CD4-positive, alpha-beta T cell treated with Interleukin-15 for 4 hours (primary cell): ENCODE data around the gene SLC11A1.

Experiments used
- DNase-seq: peaks from one replicate; pipeline ENCODE4 v3.0.0-alpha.2; 2020; ENCODE audit warnings: low spot score

SLC11A1 gene

DNA sequence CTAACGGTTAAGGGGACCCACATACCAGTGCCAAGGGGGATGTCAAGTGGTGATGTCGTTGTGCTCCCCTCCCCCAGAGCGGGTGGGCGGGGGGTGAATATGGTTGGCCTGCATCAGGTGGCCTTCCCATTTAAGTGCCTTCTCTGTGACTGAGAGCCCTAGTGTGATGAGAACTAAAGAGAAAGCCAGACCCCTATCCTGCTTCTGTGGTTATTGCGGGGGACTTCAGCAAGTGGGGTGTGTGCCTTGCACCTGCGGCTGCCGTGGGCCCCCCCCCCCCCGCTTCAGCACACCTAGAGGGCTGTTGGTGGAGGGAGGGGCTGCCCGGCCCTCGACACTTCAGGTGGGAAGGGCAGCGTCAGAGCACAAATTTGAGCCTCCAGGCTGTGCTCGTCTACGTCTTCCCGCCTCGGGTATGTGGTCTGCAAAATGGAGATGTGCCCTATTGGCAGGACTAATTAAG is 23.7 kb downstream of the SLC11A1 start:
- DNase-seq, result peak; percentile 23

DNA sequence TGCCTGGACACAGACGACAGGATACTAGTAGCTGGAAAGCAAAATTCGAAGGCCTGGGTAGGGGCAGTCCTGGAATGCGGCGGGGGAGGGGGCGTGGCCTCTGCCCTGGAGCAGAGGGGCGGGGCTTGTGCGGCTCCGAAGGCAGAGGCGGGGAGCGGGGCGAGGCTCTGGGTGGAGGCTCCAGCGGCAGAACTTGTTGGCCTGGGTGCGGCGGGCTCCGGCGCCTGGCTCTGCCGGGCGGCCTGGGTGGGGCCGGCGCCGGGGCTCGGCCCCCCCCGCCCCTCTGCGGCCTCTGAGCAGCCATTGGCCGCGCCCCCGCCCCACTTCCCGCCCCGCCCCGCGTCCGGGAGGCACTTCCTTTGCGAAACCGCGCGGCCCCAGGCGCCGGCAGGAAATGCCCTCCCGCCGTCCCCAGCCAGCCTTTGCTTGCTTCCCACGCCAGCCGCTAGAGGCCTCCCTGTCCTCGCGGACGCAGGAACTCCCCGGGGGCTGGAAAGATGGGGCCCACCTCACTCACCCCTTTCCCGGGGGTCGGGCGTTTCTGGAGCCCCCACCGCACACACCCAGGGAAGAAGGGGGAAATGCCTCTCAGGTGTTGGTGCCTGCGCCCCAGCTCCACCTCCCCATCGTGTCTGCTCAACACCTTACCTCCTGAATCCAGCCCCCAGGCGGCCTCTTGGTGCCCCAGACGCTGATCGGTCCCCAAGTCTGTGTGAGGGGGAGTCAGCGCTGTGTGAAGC is 24.3 kb downstream of the SLC11A1 start:
- DNase-seq, result peak; percentile 95

DNA sequence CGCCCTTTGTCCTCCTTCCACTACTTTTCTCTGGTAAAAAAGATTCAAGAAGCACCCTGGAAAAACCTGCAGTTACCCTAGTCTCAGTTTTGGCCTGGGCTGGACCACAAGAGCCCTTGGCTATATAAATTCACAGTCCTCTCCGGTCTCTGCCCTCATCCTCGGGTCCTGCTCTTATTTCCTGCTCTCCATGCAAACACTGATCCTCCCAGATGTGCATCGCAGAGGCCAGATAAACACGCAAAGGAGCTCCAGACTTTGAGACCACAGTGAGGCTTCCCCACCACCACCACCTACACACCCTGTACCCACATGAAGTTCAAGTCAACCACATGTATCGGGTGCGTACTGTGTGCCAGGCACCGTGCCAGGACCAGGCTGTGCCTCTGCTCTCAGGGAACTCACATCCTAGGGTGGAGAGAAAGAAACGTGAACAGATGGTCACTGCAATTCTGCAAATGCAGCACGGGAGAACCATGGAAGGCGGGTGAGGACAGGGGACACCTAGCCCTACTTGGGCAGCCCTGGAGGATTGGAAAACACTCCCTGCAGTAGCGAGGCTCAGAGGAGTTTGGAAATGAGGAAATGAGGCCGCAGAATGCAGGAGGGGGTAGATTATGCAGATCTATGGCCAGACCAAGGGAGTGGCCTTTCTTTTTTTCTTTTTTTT is 25.0 kb downstream of the SLC11A1 start:
- peak; percentile 71 for DNase-seq

DNA sequence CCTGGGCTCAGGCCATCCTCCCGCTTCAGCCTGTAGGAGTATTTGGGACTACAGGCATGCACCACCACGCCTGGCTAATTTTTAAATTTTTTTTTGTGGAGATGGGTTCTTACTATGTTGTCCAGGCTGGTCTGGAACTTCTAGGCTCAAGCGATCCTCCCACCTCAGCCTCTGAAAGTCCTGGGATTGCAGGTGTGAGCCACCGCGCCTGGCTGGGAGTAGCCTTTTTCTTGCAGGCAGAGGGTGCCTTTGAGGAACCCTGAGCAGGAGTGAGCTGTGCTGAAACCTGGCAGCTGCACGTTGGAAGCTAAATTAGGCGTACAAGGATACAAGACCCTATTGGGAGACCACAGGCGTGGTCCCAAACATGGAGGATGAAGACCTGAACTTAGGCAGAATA is 25.6 kb downstream of the SLC11A1 start:
- DNase-seq, result no peak

DNA sequence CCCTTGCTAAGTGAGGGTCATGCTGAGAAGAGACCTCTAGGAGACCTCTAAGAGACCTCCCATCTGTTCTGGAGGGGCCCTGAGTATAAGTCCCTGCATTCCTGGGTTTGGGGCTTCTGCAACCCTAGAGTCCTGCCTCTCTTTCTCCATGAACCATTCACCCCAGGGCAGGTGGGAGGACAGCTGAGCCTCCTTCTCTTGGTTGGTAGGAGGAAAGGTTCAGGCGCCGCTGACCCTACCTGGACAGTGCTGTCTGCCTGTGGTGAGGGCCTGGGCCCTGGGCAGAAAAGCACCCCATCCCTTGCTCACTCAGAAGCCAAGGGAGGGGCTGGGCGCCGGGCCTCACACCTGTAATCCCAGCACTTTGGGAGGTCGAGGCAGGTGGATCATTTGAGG is 36.2 kb downstream of the SLC11A1 start:
- no peak for DNase-seq

GRCh38 chr2:218418717-218419458 is 36.8 kb downstream of the SLC11A1 start, which contains the start of gene VIL1:
Gene VIL1 (plus strand): TSS chr2:218419123. CDS start chr2:218423779, 4,656 bp downstream.
- no peak for DNase-seq

GRCh38 chr2:218419630-218420216 is 37.6 kb downstream of the SLC11A1 start:
- no peak for DNase-seq

- no peak for DNase-seq
These were observed 39.0 kb downstream of the SLC11A1 start for GRCh38 chr2:218421027-218421426.

DNA sequence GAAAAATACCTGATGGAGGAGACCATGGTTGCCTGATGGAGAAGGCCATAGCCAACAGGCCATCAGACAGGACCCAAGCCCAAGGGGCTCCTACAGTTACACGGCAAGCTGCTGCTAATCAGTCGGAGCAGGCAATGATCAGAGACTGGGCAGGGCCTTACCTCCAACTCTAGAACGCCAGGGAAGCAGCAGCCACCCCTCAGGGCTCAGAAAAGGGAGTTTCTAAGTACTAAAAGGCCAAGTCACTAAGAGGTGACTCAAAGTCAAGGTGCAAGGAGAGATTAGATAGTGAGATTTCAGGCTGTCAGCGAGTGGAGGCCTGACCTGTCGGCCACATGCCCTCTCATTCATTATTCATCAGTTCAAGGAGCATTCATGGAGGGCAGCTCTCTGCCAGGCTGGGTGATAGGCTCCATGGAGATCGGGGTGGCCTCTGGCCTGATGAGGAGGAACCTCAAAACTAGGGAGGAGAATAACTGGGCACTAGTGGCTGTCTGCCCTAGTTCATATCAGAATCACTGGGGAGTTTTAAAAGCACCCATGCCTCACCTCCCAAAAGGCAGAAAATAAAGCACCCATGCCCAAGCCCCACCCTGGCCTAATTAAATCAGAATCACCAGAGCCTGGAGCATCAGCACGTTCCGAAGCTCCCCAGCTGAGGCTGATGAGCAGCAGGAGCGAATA is 40.5 kb downstream of the SLC11A1 start:
- DNase-seq, result no peak

GRCh38 chr2:218423584-218423983 is 41.5 kb downstream of the SLC11A1 start:
- DNase-seq, result no peak

DNA sequence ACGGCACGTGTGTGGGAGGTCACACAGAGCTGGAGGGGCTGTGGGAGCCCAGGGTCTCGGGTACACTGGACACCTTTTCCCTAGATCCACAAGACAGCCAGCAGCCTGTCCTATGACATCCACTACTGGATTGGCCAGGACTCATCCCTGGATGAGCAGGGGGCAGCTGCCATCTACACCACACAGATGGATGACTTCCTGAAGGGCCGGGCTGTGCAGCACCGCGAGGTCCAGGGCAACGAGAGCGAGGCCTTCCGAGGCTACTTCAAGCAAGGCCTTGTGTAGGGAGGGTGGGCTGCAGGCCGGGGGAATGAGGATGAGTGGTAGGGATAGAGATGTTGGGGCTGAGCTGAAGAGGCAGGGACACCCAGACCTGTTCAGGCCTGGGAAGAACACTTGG is 43.5 kb downstream of the SLC11A1 start:
- DNase-seq, result no peak

DNA sequence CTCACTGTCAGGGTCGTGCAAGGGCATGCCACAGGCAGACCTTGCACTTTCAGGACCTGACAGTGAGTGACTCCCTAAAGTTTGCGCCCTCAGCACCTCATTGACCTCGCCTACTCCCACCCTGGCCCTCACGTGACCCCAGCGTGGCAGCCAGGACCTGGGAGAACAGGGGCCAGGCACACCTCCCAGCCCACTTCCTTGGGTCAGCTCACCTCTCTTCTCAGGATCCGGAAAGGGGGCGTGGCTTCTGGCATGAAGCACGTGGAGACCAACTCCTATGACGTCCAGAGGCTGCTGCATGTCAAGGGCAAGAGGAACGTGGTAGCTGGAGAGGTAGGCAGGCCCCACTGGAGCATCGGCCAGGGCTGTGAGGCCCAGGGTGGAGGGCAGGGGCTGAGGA is 45.7 kb downstream of the SLC11A1 start:
- DNase-seq, result no peak

DNA sequence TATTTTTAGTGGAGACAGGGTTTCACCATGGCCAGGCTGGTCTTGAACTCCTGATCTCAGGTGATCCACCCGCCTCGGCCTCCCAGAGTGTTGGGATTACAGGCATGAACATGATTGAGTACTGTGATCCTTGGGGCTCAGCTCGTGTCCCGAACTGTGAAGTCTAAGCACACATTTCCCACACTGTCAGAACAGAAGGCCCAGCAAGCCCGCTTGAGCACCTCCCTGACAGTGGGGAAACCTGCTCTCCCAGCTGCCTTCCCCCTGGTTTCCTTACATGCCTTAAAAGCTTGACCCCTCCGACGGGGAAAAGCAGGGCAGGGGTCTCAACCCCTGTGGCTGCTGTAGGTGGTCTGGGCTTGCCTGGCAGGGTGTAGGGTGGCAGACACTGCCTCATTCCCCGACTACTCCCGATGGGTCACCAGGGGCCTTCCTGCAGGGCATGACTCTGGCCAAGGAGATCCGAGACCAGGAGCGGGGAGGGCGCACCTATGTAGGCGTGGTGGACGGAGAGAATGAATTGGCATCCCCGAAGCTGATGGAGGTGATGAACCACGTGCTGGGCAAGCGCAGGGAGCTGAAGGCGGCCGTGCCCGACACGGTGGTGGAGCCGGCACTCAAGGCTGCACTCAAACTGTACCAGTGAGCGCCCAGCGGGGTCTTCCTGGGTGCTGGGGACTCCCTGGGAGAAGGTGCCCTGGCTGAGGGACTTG is 46.9 kb downstream of the SLC11A1 start:
- DNase-seq, result no peak

DNA sequence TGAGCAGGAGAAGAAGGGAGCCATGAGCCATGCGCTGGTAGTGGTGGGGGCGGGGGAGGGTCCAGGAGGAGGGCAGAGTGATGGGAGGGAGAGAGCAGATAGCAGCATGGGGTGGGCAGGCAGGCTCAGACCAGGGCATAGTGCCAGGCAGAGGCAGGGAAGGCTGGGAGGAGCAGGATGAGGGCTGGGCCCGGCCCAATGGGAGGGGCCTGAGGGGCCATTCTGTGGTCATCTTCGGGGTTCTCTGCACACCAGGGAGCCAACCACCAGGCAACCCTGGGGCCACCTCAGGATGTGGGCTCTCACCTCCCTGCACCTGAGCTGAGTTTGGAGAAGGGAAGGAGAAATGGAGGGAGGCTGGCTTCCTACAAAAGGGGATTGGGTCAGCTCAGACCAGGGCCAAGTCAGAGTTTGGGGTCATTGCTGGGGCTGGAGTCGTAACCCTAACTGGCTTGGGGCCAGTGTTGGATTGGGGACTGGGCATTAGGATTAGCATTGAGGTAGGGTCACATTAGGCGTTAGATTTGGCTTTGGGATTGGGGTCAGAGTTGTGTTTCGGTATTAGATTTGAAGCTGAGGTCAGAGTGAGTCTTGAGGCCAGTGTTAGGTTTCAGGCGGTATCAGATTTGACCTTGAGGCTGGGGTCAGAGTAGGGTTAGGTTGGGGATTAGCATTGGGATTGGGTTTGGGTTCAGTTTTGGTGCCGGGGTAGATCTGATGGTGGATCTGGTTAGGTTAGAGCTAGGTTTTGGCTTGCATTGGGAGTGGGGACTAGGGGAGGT is 48.0 kb downstream of the SLC11A1 start:
- no peak for DNase-seq

DNA sequence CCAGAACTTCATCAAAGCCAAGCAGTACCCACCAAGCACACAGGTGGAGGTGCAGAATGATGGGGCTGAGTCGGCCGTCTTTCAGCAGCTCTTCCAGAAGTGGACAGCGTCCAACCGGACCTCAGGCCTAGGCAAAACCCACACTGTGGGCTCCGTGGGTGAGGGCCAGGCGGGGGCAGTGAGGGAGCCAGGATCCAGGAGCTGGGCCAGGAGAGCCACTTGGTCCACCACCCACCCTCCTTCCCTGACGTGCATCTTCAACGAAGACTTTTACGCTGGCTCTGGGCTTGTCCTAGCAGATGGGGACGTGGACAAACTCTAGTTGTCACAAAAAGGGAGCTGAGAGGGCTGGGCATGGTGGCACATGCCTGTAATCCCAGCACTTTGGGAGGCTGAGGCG is 48.6 kb downstream of the SLC11A1 start:
- no peak for DNase-seq

DNA sequence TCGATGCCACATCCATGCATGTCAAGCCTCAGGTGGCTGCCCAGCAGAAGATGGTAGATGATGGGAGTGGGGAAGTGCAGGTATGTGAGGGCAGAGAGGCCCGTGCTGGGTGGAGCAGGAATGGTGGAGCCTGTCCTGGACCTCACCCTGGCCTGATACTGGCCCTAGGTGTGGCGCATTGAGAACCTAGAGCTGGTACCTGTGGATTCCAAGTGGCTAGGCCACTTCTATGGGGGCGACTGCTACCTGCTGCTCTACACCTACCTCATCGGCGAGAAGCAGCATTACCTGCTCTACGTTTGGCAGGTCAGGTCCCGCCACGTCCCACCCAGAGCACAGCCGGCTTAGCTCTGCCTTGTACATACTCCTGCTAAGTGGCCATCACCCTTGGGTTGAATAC is 49.8 kb downstream of the SLC11A1 start:
- DNase-seq, result no peak

GRCh38 chr2:218432676-218433365 is 50.7 kb downstream of the SLC11A1 start:
- no peak for DNase-seq

GRCh38 chr2:218434456-218434855 is 52.4 kb downstream of the SLC11A1 start:
- DNase-seq, result no peak
